ENCODE results near the gene MRPS23. TPM values are rescaled to one million over a fixed set of nuclear protein-coding genes. Genes with fewer than 3 reads are reported as not detected.

Gene MRPS23
- total RNA-seq, 2 donors from 2014 or later, result 24.1 to 35.3 TPM

DNA sequence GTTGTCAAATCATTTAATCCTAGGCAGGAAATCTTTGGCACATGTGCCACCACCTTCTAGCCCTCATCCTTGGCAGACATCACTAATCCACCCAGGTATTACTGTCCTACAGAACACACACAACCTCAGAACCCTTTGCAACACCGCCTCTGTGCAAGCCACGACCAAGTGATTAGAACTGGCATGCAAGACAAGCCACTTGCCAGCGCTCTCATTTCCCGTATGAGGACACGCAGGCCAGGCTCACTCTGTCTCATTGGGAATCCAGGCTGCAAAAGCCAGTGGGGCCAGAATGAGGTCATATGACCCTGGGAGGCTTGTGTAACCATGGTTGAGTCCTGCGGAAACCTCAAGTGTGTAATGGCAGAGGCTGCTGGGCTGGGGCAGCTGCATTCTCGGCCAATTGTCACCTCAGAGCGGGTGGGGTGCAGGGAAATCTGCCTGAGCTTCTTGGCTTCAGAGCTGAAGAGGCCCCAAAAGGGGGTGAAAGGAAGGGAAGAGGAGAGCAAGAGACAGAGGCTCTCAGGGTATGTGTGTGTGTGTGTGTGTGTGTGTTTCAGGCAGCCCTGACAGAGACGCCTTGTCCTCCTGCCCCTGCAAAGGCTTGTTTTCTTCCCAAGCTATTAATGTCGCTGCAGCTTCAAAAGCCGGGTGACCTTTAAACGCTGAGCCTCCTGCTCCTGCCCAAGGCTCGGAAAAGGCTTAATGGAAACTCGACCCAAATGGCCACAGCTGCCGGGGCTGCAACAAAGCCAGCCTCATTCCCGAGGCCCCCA lies 43.2 kb upstream of the MRPS23 start:
- no peaks in the 10 kb centered on the region for H3K36me3 ChIP-seq
- no peaks in the 10 kb centered on the region for H3K27me3 ChIP-seq
- peak overlapping the region; percentile 25 to 36 for H3K4me3 ChIP-seq
- peaks cover 4 to 84% of the 10 kb centered on the region in 2 donors for H3K4me1 ChIP-seq
- TF ChIP-seq CTCF (IDR thresholded peaks at IDR 0.05), result peak in 1 of 2 donors; percentile 41
- DNase-seq (ENCODE audit: low spot score), result peak; percentile 98
- peak overlapping the region; percentile 91 to 96 for H3K27ac ChIP-seq
- H3K9me3 ChIP-seq, result no peaks in the 10 kb centered on the region

DNA sequence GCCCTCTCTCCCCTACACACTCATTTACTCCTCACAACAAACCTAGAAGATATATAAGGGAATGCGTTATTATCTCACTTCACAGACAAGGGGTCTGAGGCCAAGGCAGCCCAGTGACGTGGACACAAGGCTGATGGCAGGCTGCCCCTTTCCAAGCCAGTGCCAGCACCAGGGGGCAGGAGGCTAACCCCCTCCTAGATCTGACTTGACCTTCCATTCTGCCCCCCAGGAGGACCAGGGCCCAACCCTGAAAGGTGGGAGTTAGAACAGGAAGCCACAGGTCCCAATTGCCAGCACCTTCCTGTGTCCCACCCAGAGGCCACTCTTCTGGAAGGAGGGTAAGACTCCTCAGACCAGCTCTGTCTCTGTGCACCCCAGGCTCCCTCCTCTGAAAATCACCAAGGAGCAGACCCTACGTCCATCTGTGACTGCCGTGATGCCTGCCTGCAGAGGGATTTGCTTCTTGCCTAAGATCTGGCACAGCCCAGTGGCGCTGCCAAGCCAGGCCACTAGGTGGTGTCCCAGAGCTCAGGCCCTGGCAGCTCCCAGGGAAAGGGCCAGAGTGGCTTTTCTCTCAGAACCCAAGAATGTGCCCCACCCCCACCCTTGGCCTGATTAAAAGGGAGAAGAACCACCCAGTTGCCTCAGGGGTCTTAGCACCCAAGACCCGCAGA lies 42.4 kb upstream of the MRPS23 start:
- Histone ChIP-seq H3K27ac (peak overlapping the region; percentile 91 to 96), H3K9me3 (no peaks in the 10 kb centered on the region), H3K27me3 (no peaks in the 10 kb centered on the region), H3K36me3 (no peaks in the 10 kb centered on the region), H3K4me1 (peaks cover 4 to 80% of the 10 kb centered on the region in 2 donors), H3K4me3 (no peak overlapping the region)
- TF ChIP-seq CTCF (IDR thresholded peaks at IDR 0.05), result peak; percentile 98 to 99
- DNase-seq (ENCODE audit: low spot score), result peak; percentile 97

DNA sequence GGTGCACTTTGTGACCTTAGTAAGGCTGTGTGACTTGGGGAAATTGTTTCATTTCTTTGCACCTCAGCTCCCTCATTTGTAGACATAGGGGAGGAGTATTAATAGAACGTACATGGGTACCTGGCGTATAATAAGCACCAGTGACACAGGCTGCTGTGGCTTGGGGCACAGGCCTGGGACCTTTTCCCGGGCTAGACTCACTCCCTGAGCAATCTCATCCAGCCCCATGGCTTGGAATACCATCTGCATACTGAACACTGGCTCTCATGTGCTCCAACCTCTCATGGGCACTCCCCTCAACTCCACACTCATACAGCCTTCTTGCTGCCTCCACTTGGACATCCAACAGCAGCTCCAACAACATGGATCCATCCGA lies 41.0 kb upstream of the MRPS23 start:
- no peaks in the 10 kb centered on the region for H3K36me3 ChIP-seq
- TF ChIP-seq CTCF (IDR thresholded peaks at IDR 0.05), result no peak
- no peak overlapping the region for H3K4me3 ChIP-seq
- no peaks in the 10 kb centered on the region for H3K27me3 ChIP-seq
- no peaks in the 10 kb centered on the region for H3K9me3 ChIP-seq
- H3K27ac ChIP-seq, result peak overlapping the region; percentile 91 to 96
- H3K4me1 ChIP-seq, result peaks cover 4 to 76% of the 10 kb centered on the region in 2 donors
- DNase-seq (ENCODE audit: low spot score), result no peak

GRCh38 chr17:57889892-57890856 lies 40.3 kb upstream of the MRPS23 start:
- no peak overlapping the region for H3K4me3 ChIP-seq
- no peaks in the 10 kb centered on the region for H3K27me3 ChIP-seq
- H3K4me1 ChIP-seq, result peaks cover 4 to 69% of the 10 kb centered on the region in 2 donors
- peak overlapping the region; percentile 91 to 96 for H3K27ac ChIP-seq
- no peaks in the 10 kb centered on the region for H3K9me3 ChIP-seq
- H3K36me3 ChIP-seq, result peaks cover 3% of the 10 kb centered on the region
- peak; percentile 89 for DNase-seq (ENCODE audit: low spot score)
- no peak for TF ChIP-seq CTCF (IDR thresholded peaks at IDR 0.05)

- H3K9me3 ChIP-seq, result no peaks in the 10 kb centered on the region
- H3K4me3 ChIP-seq, result no peak overlapping the region
- H3K36me3 ChIP-seq, result peaks cover 11% of the 10 kb centered on the region
- peaks cover 4 to 60% of the 10 kb centered on the region in 2 donors for H3K4me1 ChIP-seq
- no peak for DNase-seq (ENCODE audit: low spot score)
- TF ChIP-seq CTCF (IDR thresholded peaks at IDR 0.05), result no peak
- no peaks in the 10 kb centered on the region for H3K27me3 ChIP-seq
- peak overlapping the region; percentile 91 to 96 for H3K27ac ChIP-seq
Measured at GRCh38 chr17:57889252-57889651, 39.4 kb upstream of the MRPS23 start.

All from right atrium auricular region (tissue), 2 donors.